Right forelimb (tissue), 1 donor: Measurements from ENCODE around the gene THPO.
A peak's percentile ranks its signal among the peaks of the same experiment; 100 is the strongest.

Experiments used
- DNase-seq: peaks from one replicate; pipeline ENCODE4 v3.0.0-alpha.2; 2018

Gene THPO

GRCh38 chr3:184377882-184378445 is at the start of gene THPO:
THPO (minus strand) TSS chr3:184378207; CDS start chr3:184376259, 1,948 bp downstream.
- DNase-seq: no peak

GRCh38 chr3:184426691-184427141 is 48.7 kb upstream of the THPO start:
- no peak for DNase-seq

GRCh38 chr3:184423561-184423960 is 45.6 kb upstream of the THPO start:
- no peak for DNase-seq

GRCh38 chr3:184419171-184419570 is 41.2 kb upstream of the THPO start:
- DNase-seq: no peak

GRCh38 chr3:184417619-184418327 is 39.8 kb upstream of the THPO start:
- peak; percentile 62 for DNase-seq

- no peak for DNase-seq
These were observed 37.1 kb upstream of the THPO start for GRCh38 chr3:184415203-184415490.

GRCh38 chr3:184414418-184415202 is 36.6 kb upstream of the THPO start:
- DNase-seq: no peak

GRCh38 chr3:184409946-184410500 is 32.0 kb upstream of the THPO start:
- no peak for DNase-seq

- no peak for DNase-seq
These were observed 31.4 kb upstream of the THPO start for GRCh38 chr3:184409331-184409926.

- DNase-seq: no peak
These were observed 27.3 kb upstream of the THPO start for GRCh38 chr3:184405075-184406030.

GRCh38 chr3:184399410-184399809 is 21.4 kb upstream of the THPO start:
- no peak for DNase-seq

GRCh38 chr3:184395320-184395660 is 17.3 kb upstream of the THPO start:
- no peak for DNase-seq

GRCh38 chr3:184391266-184391665 is 13.3 kb upstream of the THPO start:
- no peak for DNase-seq

GRCh38 chr3:184389935-184390528 is 12.0 kb upstream of the THPO start:
- DNase-seq: no peak

- DNase-seq: no peak
These were observed 11.4 kb upstream of the THPO start for GRCh38 chr3:184389384-184389783.

- no peak for DNase-seq
These were observed 10.9 kb upstream of the THPO start for GRCh38 chr3:184388936-184389230.

- DNase-seq: no peak
These were observed 10.3 kb upstream of the THPO start for GRCh38 chr3:184388164-184388935.

- DNase-seq: no peak
These were observed 9.2 kb upstream of the THPO start for GRCh38 chr3:184387174-184387714.

- no peak for DNase-seq
These were observed 8.2 kb upstream of the THPO start for GRCh38 chr3:184386047-184386806.

- no peak for DNase-seq
These were observed 6.9 kb upstream of the THPO start for GRCh38 chr3:184384856-184385422.
